Measurements from ENCODE around the gene CCNI. TPM values are rescaled to one million over a fixed set of nuclear protein-coding genes. Genes with fewer than 3 reads are reported as not detected.

CCNI gene
- total RNA-seq, 1 donor from 2014 or later: 344 TPM

GRCh38 chr4:77007358-77008230 is 68.2 kb downstream of the CCNI start:
- Histone ChIP-seq H3K4me3 (no peak overlapping the region), H3K27me3 (ENCODE audit: low read depth) (peaks cover 33% of the 10 kb centered on the region), H3K9me3 (replicated peaks) (no peaks in the 10 kb centered on the region), H3K36me3 (peaks cover 14% of the 10 kb centered on the region), H3K27ac (replicated peaks) (peak overlapping the region; percentile 54), H3K4me1 (peaks cover 58% of the 10 kb centered on the region)
- TF ChIP-seq CTCF (IDR thresholded peaks at IDR 0.05; ENCODE audit: borderline replicate concordance): no peak
- DNase-seq: no peak
- intact Hi-C loops (cut with micrococcal nuclease): no loop called here

- peaks cover 14% of the 10 kb centered on the region for H3K36me3 ChIP-seq
- intact Hi-C loops (cut with micrococcal nuclease): no loop called here
- H3K27ac ChIP-seq (replicated peaks): peak overlapping the region; percentile 54
- no peak overlapping the region for H3K4me3 ChIP-seq
- H3K27me3 ChIP-seq (ENCODE audit: low read depth): peaks cover 33% of the 10 kb centered on the region
- H3K9me3 ChIP-seq (replicated peaks): no peaks in the 10 kb centered on the region
- peaks cover 58% of the 10 kb centered on the region for H3K4me1 ChIP-seq
- DNase-seq: no peak
- TF ChIP-seq CTCF (IDR thresholded peaks at IDR 0.05; ENCODE audit: borderline replicate concordance): no peak
These were observed 68.9 kb downstream of the CCNI start for GRCh38 chr4:77006753-77007353.

GRCh38 chr4:77003400-77003799 is 72.4 kb downstream of the CCNI start:
- no peak for TF ChIP-seq CTCF (IDR thresholded peaks at IDR 0.05; ENCODE audit: borderline replicate concordance)
- Histone ChIP-seq H3K9me3 (replicated peaks) (peaks cover 1% of the 10 kb centered on the region), H3K4me3 (no peak overlapping the region), H3K4me1 (peaks cover 50% of the 10 kb centered on the region), H3K27ac (replicated peaks) (no peak overlapping the region), H3K36me3 (peaks cover 18% of the 10 kb centered on the region), H3K27me3 (ENCODE audit: low read depth) (peaks cover 26% of the 10 kb centered on the region)
- intact Hi-C loops (cut with micrococcal nuclease): no loop called here
- no peak for DNase-seq

GRCh38 chr4:77002321-77003107 is 73.3 kb downstream of the CCNI start:
- DNase-seq: no peak
- intact Hi-C loops (cut with micrococcal nuclease): no loop called here

More at GRCh38 chr4:77002321-77003107, 73.3 kb downstream of the CCNI start:
- Histone ChIP-seq H3K27me3 (ENCODE audit: low read depth) (peaks cover 17% of the 10 kb centered on the region), H3K4me1 (peaks cover 44% of the 10 kb centered on the region), H3K4me3 (no peak overlapping the region), H3K27ac (replicated peaks) (peak overlapping the region; percentile 17), H3K36me3 (peaks cover 27% of the 10 kb centered on the region), H3K9me3 (replicated peaks) (peaks cover 5% of the 10 kb centered on the region)
- no peak for TF ChIP-seq CTCF (IDR thresholded peaks at IDR 0.05; ENCODE audit: borderline replicate concordance)

All from left ventricle myocardium inferior (tissue), 1 donor.